B cell (primary cell): ENCODE data around the gene OR7D2. TPM values are rescaled to one million over a fixed set of nuclear protein-coding genes. Genes with fewer than 3 reads are reported as not detected.

Experiments used
- ATAC-seq: fragments of 200-7000 bp; cut with Tn5 transposase; one replicate; pipeline ENCODE4 v1.10.0; 2021; ENCODE audit warnings: low read depth, mild to moderate bottlenecking, moderate number of reproducible peaks, moderate library complexity
- CTCF ChIA-PET: fragments of 350-600 bp; sonication (Branson Sonifier 250); formaldehyde crosslinking; loops from one replicate; lab custom pipeline; 2021; ENCODE audit warnings: antibody characterized with exemption, inconsistent platforms; lab: Charles Lee
- POLR2A ChIA-PET: fragments of 350-600 bp; sonication (Branson Sonifier 250); formaldehyde crosslinking; loops from one replicate; lab custom pipeline; 2021; ENCODE audit warnings: antibody characterized with exemption; lab: Charles Lee
- DNase-seq: peaks from one replicate; pipeline ENCODE4 v3.0.0; 2013
- H2AFZ ChIP-seq: 2 replicates; pipeline ENCODE4 v1.6.1; 2012; ENCODE audit warnings: mild to moderate bottlenecking, low read depth, low read length; ENCODE audit not compliant: insufficient read depth, poor library complexity, severe bottlenecking
- H3K27ac ChIP-seq, 2 donors: 1 replicate in 1 of 2; 2 replicates in 1 of 2; pipeline ENCODE4 v1.5.1; 2012 to 2013; ENCODE audit warnings: low read length in 2 of 2, mild to moderate bottlenecking in 2 of 2, moderate library complexity in 1 of 2
- H3K27me3 ChIP-seq, 4 experiments: fragments of 200-600 bp in 1 of 4; sonication (generic) in 1 of 4; replicated peaks in 1 of 4; 1 replicate in 2 of 4; 2 replicates in 2 of 4; pipeline versions ENCODE4 v1.6.1 to v1.7.0; 2013 to 2016; ENCODE audit warnings: low read length in 3 of 4, mild to moderate bottlenecking in 2 of 4, mixed read lengths in 1 of 4, moderate library complexity in 1 of 4; ENCODE audit not compliant: insufficient read depth in 4 of 4, control insufficient read depth in 3 of 4; ENCODE audit errors: control extremely low read depth in 1 of 4
- H3K36me3 ChIP-seq, 2 experiments: replicated peaks in 1 of 2; 1 replicate in 1 of 2; 2 replicates in 1 of 2; pipeline versions ENCODE4 v1.6.1 to v1.7.1; 2013; ENCODE audit warnings: low read length in 1 of 2; ENCODE audit not compliant: insufficient read depth in 2 of 2, control insufficient read depth in 1 of 2; ENCODE audit errors: control extremely low read depth in 1 of 2, extremely low read depth in 1 of 2
- H3K4me1 ChIP-seq, 2 donors: fragments of 200-600 bp in 1 of 2; sonication (generic) in 1 of 2; 1 replicate in 1 of 2; 2 replicates in 1 of 2; pipeline versions ENCODE4 v1.5.1 to v1.6.1; 2013 to 2017; ENCODE audit warnings: low read length in 2 of 2; ENCODE audit not compliant: control insufficient read depth in 2 of 2, insufficient read depth in 2 of 2
- H3K4me2 ChIP-seq: replicated peaks from 2 replicates; pipeline ENCODE3; 2012; ENCODE audit warnings: mild to moderate bottlenecking, low read depth, low read length; ENCODE audit not compliant: poor library complexity, severe bottlenecking
- H3K4me3 ChIP-seq, 5 experiments: fragments of 200-600 bp in 1 of 5; sonication (generic) in 1 of 5; 1 replicate in 3 of 5; 2 replicates in 2 of 5; pipeline versions ENCODE4 v1.5.1 to v1.7.0; 2011 to 2016; ENCODE audit warnings: low read length in 4 of 5, mild to moderate bottlenecking in 4 of 5, low read depth in 2 of 5, control low read depth in 1 of 5, moderate library complexity in 1 of 5; ENCODE audit not compliant: insufficient read depth in 1 of 5; ENCODE audit errors: control extremely low read depth in 1 of 5, extremely low read depth in 1 of 5
- H3K79me2 ChIP-seq: fragments of 200-600 bp; sonication (generic); one replicate; pipeline ENCODE4 v1.6.0; 2016; ENCODE audit warnings: low read length; ENCODE audit not compliant: control insufficient read depth, insufficient read depth
- H3K9ac ChIP-seq: fragments of 200-600 bp; sonication (generic); 2 replicates; pipeline ENCODE4 v1.6.1; 2017; ENCODE audit warnings: mild to moderate bottlenecking, low read length, moderate library complexity
- H3K9me3 ChIP-seq, 3 donors: one replicate each; pipeline versions ENCODE4 v1.6.1 to v1.7.1; 2013; ENCODE audit warnings: low read length in 2 of 3; ENCODE audit not compliant: control insufficient read depth in 2 of 3, insufficient read depth in 1 of 3; ENCODE audit errors: control extremely low read depth in 1 of 3
- H4K20me1 ChIP-seq: 2 replicates; pipeline ENCODE4 v1.6.0; 2012; ENCODE audit warnings: mild to moderate bottlenecking, low read length; ENCODE audit not compliant: insufficient read depth, control insufficient read depth, poor library complexity, severe bottlenecking
- H3K27ac Mint-ChIP-seq: one replicate; pipeline ENCODE4 v1.8.0; 2021; ENCODE audit warnings: mixed read lengths
- H3K27me3 Mint-ChIP-seq: one replicate; pipeline ENCODE4 v1.8.0; 2021; ENCODE audit warnings: mixed read lengths
- H3K4me1 Mint-ChIP-seq: one replicate; pipeline ENCODE4 v1.8.0; 2021; ENCODE audit warnings: mixed read lengths
- H3K4me3 Mint-ChIP-seq: one replicate; pipeline ENCODE4 v1.8.0; 2021; ENCODE audit warnings: mixed read lengths
- H3K9me3 Mint-ChIP-seq: one replicate; pipeline ENCODE4 v1.8.0; 2022; ENCODE audit warnings: mixed read lengths; ENCODE audit not compliant: insufficient read depth
- EZH2 ChIP-seq: IDR thresholded peaks from 2 replicates; pipeline ENCODE4 v1.6.1; 2012; ENCODE audit warnings: borderline replicate concordance, low read depth, mild to moderate bottlenecking, moderate library complexity, low read length; ENCODE audit not compliant: insufficient read depth, poor library complexity, severe bottlenecking
- WGBS: methylation state at CpG from one replicate; pipeline ENCODE4 v1.1.5; 2013; ENCODE audit warnings: missing lambda C conversion rate; ENCODE audit not compliant: insufficient coverage; 5-methylcytosine and 5-hydroxymethylcytosine counted together
- intact Hi-C: fragments of 100-400 bp; cut with micrococcal nuclease; formaldehyde crosslinking; loops from one replicate; pipeline ENCODE4 v1.10.0; 2022
- polyA plus RNA-seq: library from polyadenylated mRNA; depleted of rRNA; stranded (reverse); fragments of >200 nt; gene quantifications from 2 replicates; pipeline ENCODE4 v1.2.3, GENCODE V29; 2012
- total RNA-seq, 2 donors: library from RNA; stranded (reverse); fragments of 120-200 nt in 1 of 2; gene quantifications; 1 replicate in 1 of 2; 2 replicates in 1 of 2; pipeline versions ENCODE4 v1.2.3 to v1.2.4, GENCODE V29; 2013 to 2022
- TF ChIP-seq, protein P1 (sequence below): fragments of 200-600 bp; IDR thresholded peaks from one replicate; pipeline ENCODE4 v1.8.0; 2022; ENCODE audit warnings: antibody characterized with exemption, mild to moderate bottlenecking

OR7D2 gene
- total and polyA plus RNA-seq, 2 donors (not counting 1 experiment from before 2014, with no cell fraction given) = 0.07 TPM; not detected in 1

- ATAC-seq (no peak), DNase-seq (no peak)
- no peaks in the 10 kb centered on the region for H3K9me3 Mint-ChIP-seq
- H3K4me3 Mint-ChIP-seq = no peak overlapping the region
- POLR2A ChIA-PET = interaction anchor here (0.7 kb wide), 1 partner anchor 953 kb away, joined by 4 read pairs; no protein-coding TSS in a partner anchor
- Histone ChIP-seq H4K20me1 (no peaks in the 10 kb centered on the region), H3K79me2 (no peaks in the 10 kb centered on the region), H3K36me3 (no peaks in the 10 kb centered on the region), H3K27me3 (no peaks in the 10 kb centered on the region), H3K4me3 (no peak overlapping the region), H3K27ac (no peak overlapping the region), H2AFZ (no peak overlapping the region), H3K4me1 (peaks cover 4 to 12% of the 10 kb centered on the region in 2 donors), H3K9me3 (no peaks in the 10 kb centered on the region), H3K9ac (no peak overlapping the region), H3K4me2 (no peak overlapping the region)
- H3K27me3 Mint-ChIP-seq = peaks cover 3% of the 10 kb centered on the region
- CTCF ChIA-PET = interaction anchor here (0.5 to 0.7 kb wide), 4 partner anchors 10 to 1258 kb away, joined by 3 read pairs; no protein-coding TSS in a partner anchor
- H3K27ac Mint-ChIP-seq = no peak overlapping the region
- peaks cover 13% of the 10 kb centered on the region for H3K4me1 Mint-ChIP-seq
- 59% methylated on average over 4 of the region's 5 CpGs for WGBS
- TF ChIP-seq, protein P1, sequence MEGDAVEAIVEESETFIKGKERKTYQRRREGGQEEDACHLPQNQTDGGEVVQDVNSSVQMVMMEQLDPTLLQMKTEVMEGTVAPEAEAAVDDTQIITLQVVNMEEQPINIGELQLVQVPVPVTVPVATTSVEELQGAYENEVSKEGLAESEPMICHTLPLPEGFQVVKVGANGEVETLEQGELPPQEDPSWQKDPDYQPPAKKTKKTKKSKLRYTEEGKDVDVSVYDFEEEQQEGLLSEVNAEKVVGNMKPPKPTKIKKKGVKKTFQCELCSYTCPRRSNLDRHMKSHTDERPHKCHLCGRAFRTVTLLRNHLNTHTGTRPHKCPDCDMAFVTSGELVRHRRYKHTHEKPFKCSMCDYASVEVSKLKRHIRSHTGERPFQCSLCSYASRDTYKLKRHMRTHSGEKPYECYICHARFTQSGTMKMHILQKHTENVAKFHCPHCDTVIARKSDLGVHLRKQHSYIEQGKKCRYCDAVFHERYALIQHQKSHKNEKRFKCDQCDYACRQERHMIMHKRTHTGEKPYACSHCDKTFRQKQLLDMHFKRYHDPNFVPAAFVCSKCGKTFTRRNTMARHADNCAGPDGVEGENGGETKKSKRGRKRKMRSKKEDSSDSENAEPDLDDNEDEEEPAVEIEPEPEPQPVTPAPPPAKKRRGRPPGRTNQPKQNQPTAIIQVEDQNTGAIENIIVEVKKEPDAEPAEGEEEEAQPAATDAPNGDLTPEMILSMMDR = no peak
- TF ChIP-seq EZH2 = no peak
- intact Hi-C loops = no loop called here
Observed at GRCh38 chr19:9132422-9132821, 46.4 kb upstream of the OR7D2 start.

- peak overlapping the region; percentile 98 for H3K4me3 Mint-ChIP-seq
- H3K9ac ChIP-seq = peak overlapping the region; percentile 99
- ATAC-seq (no peak), DNase-seq (no peak)
- intact Hi-C loops = loop anchor here (1.0 to 5.0 kb wide), 4 partner anchors 170 to 483 kb away; partner anchors contain the start of genes ZNF121, ZNF559, ZNF561 and ZNF699
- POLR2A ChIA-PET = no interaction called here
- peak overlapping the region; percentile 84 for H2AFZ ChIP-seq
- peak overlapping the region; percentile 70 to 99 (median 97) for H3K4me3 ChIP-seq
- peaks cover 1% of the 10 kb centered on the region for H3K9me3 Mint-ChIP-seq
- H3K27ac ChIP-seq = peak overlapping the region; percentile 86 to 90
- peaks cover 3% of the 10 kb centered on the region for H3K27me3 Mint-ChIP-seq
- H3K27ac Mint-ChIP-seq = peak overlapping the region; percentile 97
- peaks cover 32% of the 10 kb centered on the region for H3K4me1 Mint-ChIP-seq
- H3K4me1 ChIP-seq = peaks cover 13 to 15% of the 10 kb centered on the region in 2 donors
- CTCF ChIA-PET = interaction anchor here (1.5 kb wide), 1 partner anchor 65 kb away, joined by 4 read pairs; no protein-coding TSS in a partner anchor
- 29% methylated on average over 3 of the region's 8 CpGs for WGBS
- H3K27me3 ChIP-seq = no peaks in the 10 kb centered on the region
- H3K9me3 ChIP-seq = peaks cover 3 to 4% (median 3%) of the 10 kb centered on the region in 3 donors
- H3K79me2 ChIP-seq = peaks cover 49% of the 10 kb centered on the region
- no peaks in the 10 kb centered on the region for H3K36me3 ChIP-seq
- TF ChIP-seq, protein P1 = no peak
- TF ChIP-seq EZH2 = no peak
- H4K20me1 ChIP-seq = no peaks in the 10 kb centered on the region
- peak overlapping the region; percentile 76 for H3K4me2 ChIP-seq
Observed at GRCh38 chr19:9139609-9140158, 39.1 kb upstream of the OR7D2 start.
